Panc1 (cell line): Measurements from ENCODE around the gene CUL4A. TPM values are rescaled to one million over a fixed set of nuclear protein-coding genes. Genes with fewer than 3 reads are reported as not detected.

Source experiments
- ATAC-seq: fragments of 200-7000 bp; cut with Tn5 transposase; 2 replicates; pipeline ENCODE4 v1.9.1; 2020; ENCODE audit warnings: mild to moderate bottlenecking, moderate library complexity
- BruUV-seq: library from RNA; stranded (reverse); fragments of 400-500 nt; replicated peaks from 2 replicates; lab custom pipeline; 2021; lab: Mats Ljungman, UMichigan
- CTCF ChIA-PET: fragments of 300-600 bp; sonication (Branson Sonifier 250); formaldehyde crosslinking; loops from one replicate; lab custom pipeline; 2022; ENCODE audit warnings: antibody characterized with exemption; lab: Charles Lee
- POLR2A ChIA-PET: fragments of 300-600 bp; sonication (Branson Sonifier 250); formaldehyde crosslinking; loops from one replicate; lab custom pipeline; 2022; ENCODE audit warnings: antibody characterized with exemption; lab: Charles Lee
- DNase-seq: peaks from one replicate; pipeline ENCODE4 v3.0.0-alpha.2; 2010; ENCODE audit warnings: low read depth, low spot score
- H3K27ac ChIP-seq: 2 replicates; pipeline ENCODE4 v1.5.1; 2011; ENCODE audit warnings: mild to moderate bottlenecking, low read length, inconsistent platforms
- H3K27me3 ChIP-seq: fragments of 200-500 bp; sonication (Bioruptor generic); 2 replicates; pipeline ENCODE4 v1.6.0; 2014; ENCODE audit warnings: low read length, inconsistent platforms; ENCODE audit not compliant: control insufficient read depth, insufficient read depth
- H3K36me3 ChIP-seq: fragments of 200-500 bp; sonication (Bioruptor generic); 2 replicates; pipeline ENCODE4 v1.5.1; 2014; ENCODE audit warnings: inconsistent platforms, mild to moderate bottlenecking, low read length, moderate library complexity; ENCODE audit not compliant: control insufficient read depth, insufficient read depth
- H3K4me1 ChIP-seq: 2 replicates; pipeline ENCODE4 v1.5.1; 2011; ENCODE audit warnings: inconsistent platforms, mild to moderate bottlenecking, low read length, moderate library complexity; ENCODE audit not compliant: control insufficient read depth, insufficient read depth
- H3K4me3 ChIP-seq, 2 experiments: 2 replicates each; pipeline ENCODE4 v1.5.1; 2011 to 2012; ENCODE audit warnings: low read depth in 2 of 2, low read length in 2 of 2, mild to moderate bottlenecking in 2 of 2, inconsistent platforms in 1 of 2, moderate library complexity in 1 of 2
- H3K9me3 ChIP-seq: fragments of 200-500 bp; sonication (Bioruptor generic); 2 replicates; pipeline ENCODE4 v1.5.1; 2014; ENCODE audit warnings: low read depth, mild to moderate bottlenecking, inconsistent platforms, low read length, moderate library complexity; ENCODE audit not compliant: control insufficient read depth, insufficient read depth
- POLR2AphosphoS5 ChIP-seq: IDR thresholded peaks from 2 replicates; pipeline ENCODE4 v1.6.1; 2012; ENCODE audit warnings: mild to moderate bottlenecking, low read depth, low read length, moderate library complexity
- SIN3A ChIP-seq: IDR thresholded peaks from 2 replicates; pipeline ENCODE4 v1.6.1; 2012; ENCODE audit warnings: low read depth, mild to moderate bottlenecking, low read length, moderate library complexity, borderline replicate concordance; ENCODE audit not compliant: insufficient read depth
- TCF7L2 ChIP-seq: IDR thresholded peaks from 2 replicates; pipeline ENCODE4 v1.6.1; 2011; ENCODE audit warnings: mild to moderate bottlenecking, low read depth, low read length, inconsistent platforms
- in situ Hi-C: cut with HindIII; loops from 2 replicates; pipeline ENCODE4 v1.10.0; 2016; ENCODE audit warnings: low sequenced_read_pairs, low pct_unique_long_range_greater_than_20kb
- intact Hi-C: fragments of 100-400 bp; cut with micrococcal nuclease; formaldehyde crosslinking; loops from one replicate; pipeline ENCODE4 v1.10.0; 2022; ENCODE audit not compliant: unreplicated experiment
- total RNA-seq: library from RNA; stranded (reverse); gene quantifications from one replicate; pipeline ENCODE4 v1.2.1, GENCODE V29; 2021; ENCODE audit not compliant: unreplicated experiment
- TF ChIP-seq, protein P1 (sequence below): fragments of 450-650 bp; IDR thresholded peaks from 2 replicates; pipeline ENCODE4 v1.5.1; 2017; ENCODE audit warnings: mild to moderate bottlenecking
- TF ChIP-seq, protein P2 (sequence below), 2 experiments: IDR thresholded peaks; 2 replicates each; pipeline ENCODE4 v1.6.1; 2011 to 2012; ENCODE audit warnings: low read depth in 2 of 2, control low read depth in 1 of 2, low read length in 1 of 2, mild to moderate bottlenecking in 1 of 2, moderate library complexity in 1 of 2; ENCODE audit not compliant: insufficient read depth in 1 of 2

The CUL4A gene
- total RNA-seq, 1 experiment from 2014 or later = 80.8 TPM

DNA sequence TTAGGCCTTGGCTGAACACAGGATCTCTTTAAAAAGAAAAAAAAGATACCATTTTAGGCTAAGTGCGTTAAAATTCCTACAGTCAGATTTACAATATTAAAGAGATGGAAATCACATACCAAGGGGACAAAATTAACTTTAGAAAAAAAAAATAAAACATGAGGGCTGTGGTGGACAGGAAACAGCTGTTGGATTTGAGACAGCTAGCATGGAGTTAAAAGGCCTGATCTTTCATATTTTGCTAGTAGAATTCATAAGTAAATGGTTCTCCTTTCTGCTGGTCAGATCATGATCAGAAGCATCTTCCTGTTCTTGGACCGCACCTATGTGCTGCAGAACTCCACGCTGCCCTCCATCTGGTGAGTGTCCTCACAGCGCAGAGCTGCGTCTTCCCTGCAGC, 19.7 kb downstream of the CUL4A start:
- ChIA-PET CTCF (no interaction called here), POLR2A (no interaction called here)
- no peaks in the 10 kb centered on the region for H3K9me3 ChIP-seq
- ATAC-seq (no peak), DNase-seq (no peak)
- H3K36me3 ChIP-seq = peaks cover 2% of the 10 kb centered on the region
- TF ChIP-seq, protein P1, sequence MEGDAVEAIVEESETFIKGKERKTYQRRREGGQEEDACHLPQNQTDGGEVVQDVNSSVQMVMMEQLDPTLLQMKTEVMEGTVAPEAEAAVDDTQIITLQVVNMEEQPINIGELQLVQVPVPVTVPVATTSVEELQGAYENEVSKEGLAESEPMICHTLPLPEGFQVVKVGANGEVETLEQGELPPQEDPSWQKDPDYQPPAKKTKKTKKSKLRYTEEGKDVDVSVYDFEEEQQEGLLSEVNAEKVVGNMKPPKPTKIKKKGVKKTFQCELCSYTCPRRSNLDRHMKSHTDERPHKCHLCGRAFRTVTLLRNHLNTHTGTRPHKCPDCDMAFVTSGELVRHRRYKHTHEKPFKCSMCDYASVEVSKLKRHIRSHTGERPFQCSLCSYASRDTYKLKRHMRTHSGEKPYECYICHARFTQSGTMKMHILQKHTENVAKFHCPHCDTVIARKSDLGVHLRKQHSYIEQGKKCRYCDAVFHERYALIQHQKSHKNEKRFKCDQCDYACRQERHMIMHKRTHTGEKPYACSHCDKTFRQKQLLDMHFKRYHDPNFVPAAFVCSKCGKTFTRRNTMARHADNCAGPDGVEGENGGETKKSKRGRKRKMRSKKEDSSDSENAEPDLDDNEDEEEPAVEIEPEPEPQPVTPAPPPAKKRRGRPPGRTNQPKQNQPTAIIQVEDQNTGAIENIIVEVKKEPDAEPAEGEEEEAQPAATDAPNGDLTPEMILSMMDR = no peak
- no peak for TF ChIP-seq SIN3A
- TF ChIP-seq TCF7L2 = no peak
- TF ChIP-seq, protein P2, sequence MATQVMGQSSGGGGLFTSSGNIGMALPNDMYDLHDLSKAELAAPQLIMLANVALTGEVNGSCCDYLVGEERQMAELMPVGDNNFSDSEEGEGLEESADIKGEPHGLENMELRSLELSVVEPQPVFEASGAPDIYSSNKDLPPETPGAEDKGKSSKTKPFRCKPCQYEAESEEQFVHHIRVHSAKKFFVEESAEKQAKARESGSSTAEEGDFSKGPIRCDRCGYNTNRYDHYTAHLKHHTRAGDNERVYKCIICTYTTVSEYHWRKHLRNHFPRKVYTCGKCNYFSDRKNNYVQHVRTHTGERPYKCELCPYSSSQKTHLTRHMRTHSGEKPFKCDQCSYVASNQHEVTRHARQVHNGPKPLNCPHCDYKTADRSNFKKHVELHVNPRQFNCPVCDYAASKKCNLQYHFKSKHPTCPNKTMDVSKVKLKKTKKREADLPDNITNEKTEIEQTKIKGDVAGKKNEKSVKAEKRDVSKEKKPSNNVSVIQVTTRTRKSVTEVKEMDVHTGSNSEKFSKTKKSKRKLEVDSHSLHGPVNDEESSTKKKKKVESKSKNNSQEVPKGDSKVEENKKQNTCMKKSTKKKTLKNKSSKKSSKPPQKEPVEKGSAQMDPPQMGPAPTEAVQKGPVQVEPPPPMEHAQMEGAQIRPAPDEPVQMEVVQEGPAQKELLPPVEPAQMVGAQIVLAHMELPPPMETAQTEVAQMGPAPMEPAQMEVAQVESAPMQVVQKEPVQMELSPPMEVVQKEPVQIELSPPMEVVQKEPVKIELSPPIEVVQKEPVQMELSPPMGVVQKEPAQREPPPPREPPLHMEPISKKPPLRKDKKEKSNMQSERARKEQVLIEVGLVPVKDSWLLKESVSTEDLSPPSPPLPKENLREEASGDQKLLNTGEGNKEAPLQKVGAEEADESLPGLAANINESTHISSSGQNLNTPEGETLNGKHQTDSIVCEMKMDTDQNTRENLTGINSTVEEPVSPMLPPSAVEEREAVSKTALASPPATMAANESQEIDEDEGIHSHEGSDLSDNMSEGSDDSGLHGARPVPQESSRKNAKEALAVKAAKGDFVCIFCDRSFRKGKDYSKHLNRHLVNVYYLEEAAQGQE (IDR thresholded peaks at IDR 0.05; ENCODE audit: insufficient read depth in 1 of 2, low read depth in 2 of 2, low read length in 1 of 2) = no peak
- no peak for TF ChIP-seq POLR2AphosphoS5
- intact Hi-C loops = no loop called here
- in situ Hi-C loops = no loop called here
- H3K27me3 ChIP-seq = no peaks in the 10 kb centered on the region
- no TSS peak for BruUV-seq
- no peak overlapping the region for H3K4me3 ChIP-seq
- H3K27ac ChIP-seq = no peak overlapping the region
- no peaks in the 10 kb centered on the region for H3K4me1 ChIP-seq

DNA sequence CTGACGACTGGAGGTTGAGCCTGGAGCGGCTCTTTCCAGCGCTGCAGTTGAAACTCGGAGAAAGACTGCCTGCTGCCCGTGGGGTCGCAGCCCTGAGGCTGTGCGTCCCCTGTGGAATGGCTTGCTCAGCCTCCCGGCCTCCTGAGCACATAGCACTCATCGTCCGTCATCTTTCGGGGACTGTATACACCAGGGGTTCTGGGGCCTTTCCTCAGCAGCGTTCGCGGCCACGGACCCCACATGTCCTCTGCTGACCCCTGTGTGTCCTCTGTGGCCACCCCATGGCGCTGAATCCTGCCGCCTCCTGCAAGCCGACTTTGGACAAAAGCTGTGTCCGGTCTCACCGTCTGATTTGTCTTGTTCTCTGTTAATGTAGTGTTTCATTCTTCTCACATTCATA, 20.4 kb downstream of the CUL4A start:
- Histone ChIP-seq H3K9me3 (no peaks in the 10 kb centered on the region), H3K27me3 (no peaks in the 10 kb centered on the region), H3K4me3 (no peak overlapping the region), H3K36me3 (peaks cover 2% of the 10 kb centered on the region), H3K4me1 (no peaks in the 10 kb centered on the region), H3K27ac (no peak overlapping the region)
- ChIA-PET CTCF (no interaction called here), POLR2A (no interaction called here)
- intact Hi-C loops (no loop called here), in situ Hi-C loops (no loop called here)
- BruUV-seq = no TSS peak
- TF ChIP-seq, protein P2 (IDR thresholded peaks at IDR 0.05; ENCODE audit: insufficient read depth in 1 of 2, low read depth in 2 of 2, low read length in 1 of 2) = no peak
- TF ChIP-seq, protein P1 = no peak
- TF ChIP-seq TCF7L2 (no peak), POLR2AphosphoS5 (no peak), SIN3A (no peak)
- DNase-seq = no peak
- ATAC-seq = no peak
